ENCODE data around the gene WHAMM. TPM values are rescaled to one million over a fixed set of nuclear protein-coding genes. Genes with fewer than 3 reads are reported as not detected.

WHAMM gene
- total RNA-seq, 4 donors from 2014 or later = 9.6 to 17.4 (median 14.2) TPM

DNA sequence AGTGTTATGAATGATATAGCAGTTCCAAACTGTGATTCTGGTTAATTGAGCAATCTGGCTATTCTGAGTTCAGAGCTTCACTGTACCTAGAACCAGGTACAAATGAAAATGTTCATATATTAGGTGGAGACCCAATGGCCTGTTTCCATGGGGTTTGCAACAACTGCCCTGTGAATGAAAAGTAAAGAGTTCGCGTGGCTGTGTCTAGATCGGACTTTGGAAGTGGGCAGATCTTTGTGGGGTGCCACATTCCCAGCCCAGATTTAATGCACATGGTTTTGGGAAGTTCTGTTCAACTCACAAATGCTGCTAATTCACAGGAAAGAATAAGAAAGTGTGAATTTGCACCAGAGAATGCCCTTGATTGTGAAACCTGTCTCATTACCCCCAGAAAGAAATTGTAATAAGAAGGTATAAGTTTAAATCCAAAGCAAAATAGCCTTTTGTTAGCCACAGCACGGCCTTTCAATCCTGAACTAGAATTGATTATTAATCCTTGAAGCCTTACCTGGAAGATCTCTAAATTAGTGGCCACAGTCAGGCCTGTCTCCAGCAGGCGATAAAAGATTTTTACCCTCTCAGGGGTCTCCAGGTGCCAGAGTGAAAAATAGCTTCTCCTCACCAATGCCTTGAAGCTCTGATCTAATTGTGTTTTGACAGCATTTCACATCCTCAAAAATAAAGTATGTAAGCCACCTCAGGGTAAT is 22.6 kb downstream of the WHAMM start:
- Histone ChIP-seq H3K4me3 (no peak overlapping the region), H3K4me1 (peaks cover 0 to 13% (median 4%) of the 10 kb centered on the region in 4 donors), H3K27me3 (no peaks in the 10 kb centered on the region), H3K9me3 (no peaks in the 10 kb centered on the region), H3K27ac (replicated peaks in 1 of 4) (no peak overlapping the region), H3K36me3 (peaks cover 83 to 100% (median 94%) of the 10 kb centered on the region in 4 donors)
- no peak for TF ChIP-seq EP300 (IDR thresholded peaks at IDR 0.05)
- no peak for TF ChIP-seq POLR2A (IDR thresholded peaks at IDR 0.05; ENCODE audit: low read depth)
- TF ChIP-seq, protein P1, sequence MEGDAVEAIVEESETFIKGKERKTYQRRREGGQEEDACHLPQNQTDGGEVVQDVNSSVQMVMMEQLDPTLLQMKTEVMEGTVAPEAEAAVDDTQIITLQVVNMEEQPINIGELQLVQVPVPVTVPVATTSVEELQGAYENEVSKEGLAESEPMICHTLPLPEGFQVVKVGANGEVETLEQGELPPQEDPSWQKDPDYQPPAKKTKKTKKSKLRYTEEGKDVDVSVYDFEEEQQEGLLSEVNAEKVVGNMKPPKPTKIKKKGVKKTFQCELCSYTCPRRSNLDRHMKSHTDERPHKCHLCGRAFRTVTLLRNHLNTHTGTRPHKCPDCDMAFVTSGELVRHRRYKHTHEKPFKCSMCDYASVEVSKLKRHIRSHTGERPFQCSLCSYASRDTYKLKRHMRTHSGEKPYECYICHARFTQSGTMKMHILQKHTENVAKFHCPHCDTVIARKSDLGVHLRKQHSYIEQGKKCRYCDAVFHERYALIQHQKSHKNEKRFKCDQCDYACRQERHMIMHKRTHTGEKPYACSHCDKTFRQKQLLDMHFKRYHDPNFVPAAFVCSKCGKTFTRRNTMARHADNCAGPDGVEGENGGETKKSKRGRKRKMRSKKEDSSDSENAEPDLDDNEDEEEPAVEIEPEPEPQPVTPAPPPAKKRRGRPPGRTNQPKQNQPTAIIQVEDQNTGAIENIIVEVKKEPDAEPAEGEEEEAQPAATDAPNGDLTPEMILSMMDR (IDR thresholded peaks at IDR 0.05) = no peak
- no peak for TF ChIP-seq POLR2AphosphoS5 (IDR thresholded peaks at IDR 0.05)
- intact Hi-C loops (cut with DNase I) = no loop called here
- no peak for DNase-seq (ENCODE audit: extremely low spot score)
- 89% methylated on average over 5 of the region's 5 CpGs for WGBS

DNA sequence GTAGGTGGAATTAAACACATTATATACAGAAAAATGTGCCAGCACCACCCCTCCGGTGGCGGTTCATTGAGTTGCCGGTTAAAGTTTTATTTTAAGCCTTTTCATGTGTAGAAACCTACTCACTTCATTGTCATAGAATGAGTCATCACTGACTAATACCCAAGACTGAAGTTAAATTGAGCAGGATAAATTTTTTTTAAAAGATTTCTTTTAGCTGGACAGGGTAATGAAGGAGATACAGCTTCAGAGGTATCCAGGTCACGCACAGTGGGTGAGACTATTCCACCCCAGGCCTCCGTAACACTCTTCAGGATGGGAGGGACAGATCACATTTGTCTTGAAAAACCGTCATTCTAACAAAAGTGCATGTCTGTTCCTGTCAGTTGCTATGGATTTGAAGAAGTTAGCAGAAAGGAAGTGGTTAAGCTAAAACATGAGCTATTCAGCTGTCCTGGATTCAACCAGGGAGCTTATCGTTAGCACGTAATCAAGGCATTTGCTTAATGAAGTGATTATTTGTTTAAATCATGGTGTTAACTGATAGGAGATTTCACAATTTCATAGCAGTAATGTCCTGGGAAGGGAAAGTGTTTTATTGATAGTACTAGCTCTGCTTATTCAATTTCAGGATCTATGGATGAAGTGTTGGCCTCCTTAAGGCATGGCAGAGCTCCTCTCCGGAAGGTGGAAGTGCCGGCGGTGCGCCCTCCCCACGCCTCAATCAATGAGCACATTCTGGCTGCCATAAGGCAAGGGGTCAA is 23.4 kb downstream of the WHAMM start:
- TF ChIP-seq, protein P1 (IDR thresholded peaks at IDR 0.05) = no peak
- TF ChIP-seq POLR2A (IDR thresholded peaks at IDR 0.05; ENCODE audit: low read depth) = no peak
- no peak for TF ChIP-seq EP300 (IDR thresholded peaks at IDR 0.05)
- TF ChIP-seq POLR2AphosphoS5 (IDR thresholded peaks at IDR 0.05) = no peak
- intact Hi-C loops (cut with DNase I) = no loop called here
- H3K9me3 ChIP-seq = no peaks in the 10 kb centered on the region
- WGBS = 64% methylated on average over 13 of the region's 13 CpGs
- no peak overlapping the region for H3K27ac ChIP-seq (replicated peaks in 1 of 4)
- H3K36me3 ChIP-seq = peaks cover 83 to 100% (median 94%) of the 10 kb centered on the region in 4 donors
- no peak for DNase-seq (ENCODE audit: extremely low spot score)
- H3K4me1 ChIP-seq = peaks cover 0 to 13% (median 4%) of the 10 kb centered on the region in 4 donors
- H3K4me3 ChIP-seq = no peak overlapping the region
- H3K27me3 ChIP-seq = no peaks in the 10 kb centered on the region

DNA sequence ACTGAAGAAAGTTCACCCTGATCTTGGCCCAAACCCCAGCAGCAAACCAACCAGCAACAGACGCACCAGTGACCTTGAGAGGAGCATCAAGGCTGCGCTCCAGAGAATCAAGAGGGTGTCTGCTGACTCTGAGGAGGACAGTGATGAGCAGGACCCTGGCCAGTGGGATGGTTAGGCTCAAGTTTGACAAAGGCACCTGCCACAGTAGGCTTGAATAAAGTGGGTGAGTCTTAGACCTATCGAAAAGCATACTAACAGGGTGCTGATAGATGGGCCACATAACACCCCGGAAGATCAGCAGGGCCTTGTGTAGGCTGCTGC is 23.9 kb downstream of the WHAMM start:
- peaks cover 78 to 100% (median 91%) of the 10 kb centered on the region in 4 donors for H3K36me3 ChIP-seq
- TF ChIP-seq, protein P1 (IDR thresholded peaks at IDR 0.05) = no peak
- H3K4me3 ChIP-seq = no peak overlapping the region
- H3K9me3 ChIP-seq = no peaks in the 10 kb centered on the region
- intact Hi-C loops (cut with DNase I) = no loop called here
- WGBS = 86% methylated on average over 4 of the region's 4 CpGs
- H3K4me1 ChIP-seq = peaks cover 0 to 13% (median 4%) of the 10 kb centered on the region in 4 donors
- H3K27ac ChIP-seq (replicated peaks in 1 of 4) = no peak overlapping the region
- H3K27me3 ChIP-seq = no peaks in the 10 kb centered on the region
- no peak for DNase-seq (ENCODE audit: extremely low spot score)

DNA sequence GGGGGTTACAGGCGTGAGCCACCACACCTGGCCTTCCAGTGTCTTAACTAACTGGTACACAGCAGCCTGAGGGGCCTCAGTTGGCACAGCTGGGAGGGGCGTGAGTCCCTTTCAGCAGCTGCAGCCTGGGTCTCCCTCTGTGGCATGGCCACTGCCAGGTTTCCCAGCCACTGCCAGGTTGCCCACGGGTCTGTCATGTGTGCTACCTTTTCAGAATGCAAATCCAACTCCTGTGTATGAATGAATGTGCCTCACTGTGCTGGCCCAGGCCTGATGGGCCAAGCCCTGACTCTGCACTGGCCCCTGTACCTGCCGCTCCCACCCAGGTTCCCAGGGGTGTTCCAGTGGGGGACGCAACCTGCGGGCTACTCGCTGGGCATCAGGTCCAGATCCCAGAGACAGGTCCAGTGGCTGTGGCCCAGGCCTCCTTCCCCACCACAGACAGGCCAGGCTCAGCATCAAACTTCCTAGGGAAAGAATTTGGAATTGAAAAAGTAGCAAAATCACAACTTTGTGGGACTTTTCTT is 26.0 kb downstream of the WHAMM start:
- H3K4me3 ChIP-seq = no peak overlapping the region
- WGBS = 100% methylated on average over 5 of the region's 7 CpGs
- no peaks in the 10 kb centered on the region for H3K9me3 ChIP-seq
- H3K27me3 ChIP-seq = no peaks in the 10 kb centered on the region
- peaks cover 0 to 13% (median 4%) of the 10 kb centered on the region in 4 donors for H3K4me1 ChIP-seq
- TF ChIP-seq, protein P1 (IDR thresholded peaks at IDR 0.05) = no peak
- TF ChIP-seq EP300 (IDR thresholded peaks at IDR 0.05) (no peak), POLR2A (IDR thresholded peaks at IDR 0.05; ENCODE audit: low read depth) (no peak), POLR2AphosphoS5 (IDR thresholded peaks at IDR 0.05) (no peak)
- intact Hi-C loops (cut with DNase I) = no loop called here
- no peak for DNase-seq (ENCODE audit: extremely low spot score)
- no peak overlapping the region for H3K27ac ChIP-seq (replicated peaks in 1 of 4)
- peaks cover 62 to 82% (median 75%) of the 10 kb centered on the region in 4 donors for H3K36me3 ChIP-seq
